ENCODE results near the gene COL6A1.

Gene COL6A1

GRCh38 chr21:45982758-45983648 is 1.4 kb downstream of the COL6A1 start:
- no peak for DNase-seq

- no peak for DNase-seq
Measured at GRCh38 chr21:45983649-45983965, 2.0 kb downstream of the COL6A1 start.

GRCh38 chr21:45983981-45984551 is 2.5 kb downstream of the COL6A1 start:
- DNase-seq, result no peak

GRCh38 chr21:45984584-45985095 is 3.1 kb downstream of the COL6A1 start:
- no peak for DNase-seq

- DNase-seq, result no peak
Measured at GRCh38 chr21:45985471-45986315, 4.1 kb downstream of the COL6A1 start.

GRCh38 chr21:45986316-45987051 is 4.9 kb downstream of the COL6A1 start:
- DNase-seq, result no peak

- DNase-seq, result no peak
Measured at GRCh38 chr21:45987121-45987711, 5.6 kb downstream of the COL6A1 start.

GRCh38 chr21:45988366-45989347 is 7.1 kb downstream of the COL6A1 start:
- DNase-seq, result no peak

GRCh38 chr21:45989355-45990048 is 7.9 kb downstream of the COL6A1 start:
- DNase-seq, result no peak

- DNase-seq, result no peak
Measured at GRCh38 chr21:45990049-45990711, 8.6 kb downstream of the COL6A1 start.

GRCh38 chr21:45990741-45991605 is 9.4 kb downstream of the COL6A1 start:
- no peak for DNase-seq

- DNase-seq, result no peak
Measured at GRCh38 chr21:45991606-45992300, 10.2 kb downstream of the COL6A1 start.

- DNase-seq, result no peak
Measured at GRCh38 chr21:45992301-45993209, 11.0 kb downstream of the COL6A1 start.

GRCh38 chr21:45993210-45994085 is 11.9 kb downstream of the COL6A1 start:
- DNase-seq, result no peak

- no peak for DNase-seq
Measured at GRCh38 chr21:45994086-45994661, 12.6 kb downstream of the COL6A1 start.

All from NCI-H2171 treated with DMSO at 0.1 percent for 48 hours (cell line).